Colonic mucosa (tissue), 4 donors: ENCODE data around the gene PBX4. TPM values are rescaled to one million over a fixed set of nuclear protein-coding genes. Genes with fewer than 3 reads are reported as not detected.

Experiments used
- DNase-seq: peaks from one replicate; pipeline ENCODE4 v3.0.0-alpha.2; 2020
- H3K27ac ChIP-seq: fragments of 200-600 bp; one replicate; pipeline ENCODE4 v1.8.0; 2021
- H3K27me3 ChIP-seq: fragments of 200-600 bp; one replicate; pipeline ENCODE4 v1.8.0; 2021
- H3K36me3 ChIP-seq: fragments of 200-600 bp; one replicate; pipeline ENCODE4 v1.8.0; 2021
- H3K4me1 ChIP-seq: fragments of 200-600 bp; one replicate; pipeline ENCODE4 v1.8.0; 2021; ENCODE audit warnings: mild to moderate bottlenecking
- H3K4me3 ChIP-seq: fragments of 200-600 bp; one replicate; pipeline ENCODE4 v1.8.0; 2021
- H3K9ac ChIP-seq, 2 donors: one replicate each; pipeline ENCODE4 v1.7.0; 2013; ENCODE audit warnings: control low read depth in 2 of 2, low read depth in 2 of 2, low read length in 2 of 2
- H3K9me3 ChIP-seq: fragments of 200-600 bp; one replicate; pipeline ENCODE4 v1.8.0; 2021
- intact Hi-C: fragments of 100-400 bp; cut with DNase I; formaldehyde crosslinking; loops from one replicate; pipeline ENCODE4 v1.14.1; 2022
- total RNA-seq, 2 donors: library from RNA; stranded (reverse); fragmentation: NEBNext Ultra II Directional in 1 of 2; extraction: Animal tissue kit (Norgen Biotek cat#: 25700) in 1 of 2; gene quantifications; one replicate each; pipeline ENCODE4 v1.2.1, GENCODE V29; 2021
- TF ChIP-seq, protein P1 (sequence below): fragments of 200-600 bp; IDR thresholded peaks from one replicate; pipeline ENCODE4 v1.8.0; 2022; ENCODE audit warnings: antibody characterized with exemption, mild to moderate bottlenecking
- donor health status: healthy.
- donor health status: DM: no; HTN: no; CAD: no.
- donor health status: DM: no; HTN: no; CAD: no.

Gene PBX4
- total RNA-seq, 2 donors from 2014 or later, result 2.3 to 4.9 TPM

DNA sequence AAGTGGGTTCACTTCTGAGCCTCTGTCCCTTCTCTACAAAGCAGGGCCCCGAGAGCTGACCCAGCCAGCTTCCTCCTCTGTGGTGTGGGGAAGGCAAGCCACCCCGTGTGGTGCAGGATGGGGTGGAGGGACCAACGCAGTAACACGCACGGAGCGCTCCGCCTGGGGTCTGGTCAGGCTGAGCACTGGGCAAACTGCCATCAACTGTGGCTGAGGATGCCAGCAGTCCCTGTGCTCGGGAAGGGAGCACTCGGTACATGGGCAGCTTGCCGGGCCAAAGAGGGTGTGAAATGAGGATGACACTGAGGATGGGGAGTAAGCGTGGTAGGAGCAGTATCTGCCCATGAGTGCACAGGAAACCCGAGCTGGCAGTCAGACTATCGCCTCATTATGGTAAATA, 32.6 kb upstream of the PBX4 start:
- DNase-seq, result no peak
- no peak overlapping the region for H3K27ac ChIP-seq
- peaks cover 25% of the 10 kb centered on the region for H3K36me3 ChIP-seq
- H3K27me3 ChIP-seq, result no peaks in the 10 kb centered on the region
- no peaks in the 10 kb centered on the region for H3K9me3 ChIP-seq
- H3K4me1 ChIP-seq, result no peaks in the 10 kb centered on the region
- TF ChIP-seq, protein P1, sequence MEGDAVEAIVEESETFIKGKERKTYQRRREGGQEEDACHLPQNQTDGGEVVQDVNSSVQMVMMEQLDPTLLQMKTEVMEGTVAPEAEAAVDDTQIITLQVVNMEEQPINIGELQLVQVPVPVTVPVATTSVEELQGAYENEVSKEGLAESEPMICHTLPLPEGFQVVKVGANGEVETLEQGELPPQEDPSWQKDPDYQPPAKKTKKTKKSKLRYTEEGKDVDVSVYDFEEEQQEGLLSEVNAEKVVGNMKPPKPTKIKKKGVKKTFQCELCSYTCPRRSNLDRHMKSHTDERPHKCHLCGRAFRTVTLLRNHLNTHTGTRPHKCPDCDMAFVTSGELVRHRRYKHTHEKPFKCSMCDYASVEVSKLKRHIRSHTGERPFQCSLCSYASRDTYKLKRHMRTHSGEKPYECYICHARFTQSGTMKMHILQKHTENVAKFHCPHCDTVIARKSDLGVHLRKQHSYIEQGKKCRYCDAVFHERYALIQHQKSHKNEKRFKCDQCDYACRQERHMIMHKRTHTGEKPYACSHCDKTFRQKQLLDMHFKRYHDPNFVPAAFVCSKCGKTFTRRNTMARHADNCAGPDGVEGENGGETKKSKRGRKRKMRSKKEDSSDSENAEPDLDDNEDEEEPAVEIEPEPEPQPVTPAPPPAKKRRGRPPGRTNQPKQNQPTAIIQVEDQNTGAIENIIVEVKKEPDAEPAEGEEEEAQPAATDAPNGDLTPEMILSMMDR, result no peak
- H3K9ac ChIP-seq, result no peak overlapping the region
- no peak overlapping the region for H3K4me3 ChIP-seq
- intact Hi-C loops, result no loop called here

DNA sequence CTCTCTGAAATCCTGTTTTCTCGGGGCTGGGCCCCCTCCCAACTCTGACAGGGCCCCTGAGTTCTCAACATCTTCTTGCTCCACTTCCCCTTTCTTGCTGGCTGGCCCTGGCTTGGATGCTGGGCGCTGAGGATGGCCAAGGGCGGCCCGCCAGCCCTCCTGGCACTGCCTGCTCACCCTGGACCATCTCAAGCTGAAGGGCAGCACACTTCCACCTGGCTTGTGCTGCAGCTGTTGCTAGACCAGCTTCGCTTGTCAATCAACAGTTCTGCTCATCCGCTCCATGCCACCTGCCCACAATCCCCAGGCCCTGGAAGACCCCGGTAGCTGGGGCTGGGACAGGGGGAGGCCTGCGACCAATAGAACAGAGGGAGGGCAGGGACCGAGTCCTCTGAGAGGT, 31.8 kb upstream of the PBX4 start:
- Histone ChIP-seq H3K9ac (no peak overlapping the region), H3K36me3 (peaks cover 17% of the 10 kb centered on the region), H3K27ac (no peak overlapping the region), H3K4me3 (no peak overlapping the region), H3K4me1 (no peaks in the 10 kb centered on the region), H3K27me3 (no peaks in the 10 kb centered on the region), H3K9me3 (no peaks in the 10 kb centered on the region)
- intact Hi-C loops, result no loop called here
- DNase-seq, result no peak
- TF ChIP-seq, protein P1, result no peak

DNA sequence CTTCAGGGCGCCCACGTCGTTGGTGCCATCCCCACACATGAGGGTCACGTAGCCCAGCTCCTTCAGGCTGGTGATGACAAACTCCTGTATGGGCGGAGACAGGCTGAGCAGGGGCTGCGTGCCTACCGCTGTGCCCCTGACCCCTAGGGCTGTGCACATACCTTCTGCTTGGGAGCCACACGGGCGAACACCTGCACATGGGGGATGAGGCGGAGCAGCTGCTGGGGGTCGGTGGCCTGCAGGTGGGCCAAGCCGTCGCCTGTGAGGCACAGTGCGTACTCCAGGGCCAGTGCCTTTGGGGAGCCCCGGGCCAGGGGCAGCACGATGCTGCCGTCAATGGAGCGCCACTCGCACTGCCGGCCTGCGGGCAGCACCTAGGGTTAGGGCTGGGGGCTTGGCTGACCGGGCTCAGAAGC, 31.1 kb upstream of the PBX4 start:
- H3K4me3 ChIP-seq, result no peak overlapping the region
- peaks cover 10% of the 10 kb centered on the region for H3K36me3 ChIP-seq
- TF ChIP-seq, protein P1, result no peak
- no peak overlapping the region for H3K9ac ChIP-seq
- H3K27ac ChIP-seq, result no peak overlapping the region
- H3K4me1 ChIP-seq, result no peaks in the 10 kb centered on the region
- H3K27me3 ChIP-seq, result no peaks in the 10 kb centered on the region
- no peak for DNase-seq
- H3K9me3 ChIP-seq, result no peaks in the 10 kb centered on the region
- intact Hi-C loops, result no loop called here

DNA sequence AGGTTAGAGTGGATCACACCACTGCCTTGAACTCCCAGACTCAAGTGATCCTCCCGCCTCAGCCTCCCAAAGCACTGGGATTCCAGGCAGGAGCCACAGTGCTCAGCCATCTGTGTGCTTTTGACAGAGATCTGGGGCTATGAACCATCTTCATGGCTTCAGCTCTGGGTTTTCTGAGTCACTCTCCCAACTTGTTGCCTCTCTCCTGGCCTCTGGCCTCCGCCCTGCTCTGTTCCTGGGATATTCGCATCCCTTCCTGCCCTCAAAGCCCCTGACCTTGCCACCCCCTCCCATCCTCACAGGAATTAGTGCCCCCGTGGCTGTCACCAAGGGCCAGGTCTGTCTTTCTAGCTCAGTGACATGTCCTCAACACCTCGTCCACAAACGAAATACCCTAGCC, 30.7 kb upstream of the PBX4 start:
- Histone ChIP-seq H3K9ac (no peak overlapping the region), H3K4me3 (no peak overlapping the region), H3K4me1 (no peaks in the 10 kb centered on the region), H3K27me3 (no peaks in the 10 kb centered on the region), H3K36me3 (peaks cover 6% of the 10 kb centered on the region), H3K9me3 (no peaks in the 10 kb centered on the region), H3K27ac (no peak overlapping the region)
- intact Hi-C loops, result no loop called here
- TF ChIP-seq, protein P1, result no peak
- DNase-seq, result no peak

DNA sequence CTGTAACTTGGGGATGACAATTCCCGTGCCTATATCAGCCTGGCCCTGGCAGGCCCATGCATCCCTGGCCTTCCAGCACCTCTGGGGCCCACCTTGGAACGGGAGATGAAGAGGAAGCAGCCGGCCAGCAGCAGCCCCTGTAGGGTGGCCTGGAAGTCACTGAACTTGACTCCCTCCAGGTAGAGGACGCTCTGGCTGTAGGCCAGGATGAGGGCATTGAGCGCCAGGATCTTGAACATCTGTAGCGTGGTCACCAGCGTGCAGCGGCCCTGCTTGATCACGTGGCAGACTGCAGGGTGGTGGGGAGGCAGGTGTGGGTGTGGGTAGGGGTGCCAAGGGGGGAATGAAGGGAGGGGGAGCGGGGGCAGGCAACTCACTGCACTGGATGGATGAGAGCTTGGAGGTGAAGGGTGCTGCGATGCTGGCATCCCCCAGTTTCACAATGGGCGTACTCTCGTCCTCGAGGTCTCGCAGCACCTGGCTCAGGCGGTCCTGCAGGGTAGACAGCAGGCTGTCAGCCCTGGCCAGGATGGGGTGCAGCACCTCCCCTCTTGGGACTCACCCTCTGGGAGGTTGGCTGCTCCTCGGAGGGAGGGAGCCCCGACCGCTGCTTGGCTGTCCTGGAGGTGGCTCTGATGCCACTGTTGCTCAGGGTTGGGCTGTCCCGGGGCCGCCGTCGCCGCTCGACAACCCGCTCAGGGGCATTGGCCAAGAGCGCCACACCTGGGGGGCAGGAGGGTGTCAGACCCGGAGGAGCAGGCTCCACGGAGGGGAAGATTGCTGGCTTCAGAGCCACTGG, 28.7 kb upstream of the PBX4 start:
- H3K9me3 ChIP-seq, result no peaks in the 10 kb centered on the region
- no peak overlapping the region for H3K27ac ChIP-seq
- peaks cover 4% of the 10 kb centered on the region for H3K36me3 ChIP-seq
- no peak for DNase-seq
- intact Hi-C loops, result no loop called here
- H3K9ac ChIP-seq, result no peak overlapping the region
- no peaks in the 10 kb centered on the region for H3K27me3 ChIP-seq
- no peaks in the 10 kb centered on the region for H3K4me1 ChIP-seq
- TF ChIP-seq, protein P1, result no peak
- no peak overlapping the region for H3K4me3 ChIP-seq
